Neuronal stem cell (in vitro differentiated cells): ENCODE measurements around the gene SLC10A7.

Source experiments
- DNase-seq: peaks from one replicate; pipeline ENCODE4 v3.0.0-alpha.2; 2013; ENCODE audit warnings: low spot score
- H2AFZ ChIP-seq: one replicate; pipeline ENCODE4 v1.6.1; 2013; ENCODE audit warnings: mild to moderate bottlenecking, low read length, inconsistent platforms
- H2AK5ac ChIP-seq: 2 replicates; pipeline ENCODE4 v1.6.1; 2013; ENCODE audit warnings: low read depth, mild to moderate bottlenecking, inconsistent platforms, low read length, moderate library complexity, mixed read lengths
- H2BK120ac ChIP-seq: 2 replicates; pipeline ENCODE4 v1.6.1; 2013; ENCODE audit warnings: low read depth, mild to moderate bottlenecking, inconsistent platforms, low read length, moderate library complexity, mixed read lengths
- H2BK12ac ChIP-seq: one replicate; pipeline ENCODE4 v1.6.1; 2013; ENCODE audit warnings: low read length, inconsistent platforms
- H2BK15ac ChIP-seq: 2 replicates; pipeline ENCODE4 v1.6.1; 2013; ENCODE audit warnings: mild to moderate bottlenecking, low read length, inconsistent platforms, mixed read lengths
- H2BK5ac ChIP-seq: one replicate; pipeline ENCODE4 v1.6.1; 2013; ENCODE audit warnings: inconsistent platforms, mild to moderate bottlenecking, low read length, moderate library complexity
- H3K14ac ChIP-seq: one replicate; pipeline ENCODE4 v1.6.1; 2013; ENCODE audit warnings: low read length, inconsistent platforms
- H3K18ac ChIP-seq: 2 replicates; pipeline ENCODE4 v1.6.1; 2013; ENCODE audit warnings: low read length, inconsistent platforms
- H3K23ac ChIP-seq: 2 replicates; pipeline ENCODE4 v1.6.1; 2013; ENCODE audit warnings: low read depth, mild to moderate bottlenecking, mixed read lengths, low read length, inconsistent platforms; ENCODE audit not compliant: poor library complexity
- H3K27ac ChIP-seq: replicated peaks from 3 replicates; pipeline ENCODE4 v1.5.1; 2013; ENCODE audit warnings: low read length, inconsistent platforms
- H3K27me3 ChIP-seq, 3 experiments: 2 replicates each; pipeline ENCODE4 v1.6.1; 2013; ENCODE audit warnings: low read length in 3 of 3, mild to moderate bottlenecking in 2 of 3, inconsistent platforms in 1 of 3, low read depth in 1 of 3, mixed read lengths in 1 of 3, moderate library complexity in 1 of 3; ENCODE audit not compliant: control insufficient read depth in 3 of 3, insufficient read depth in 3 of 3
- H3K36me3 ChIP-seq, 2 donors: replicated peaks in 1 of 2; 2 replicates each; pipeline ENCODE4 v1.6.1; 2013; ENCODE audit warnings: low read length in 2 of 2; ENCODE audit not compliant: control insufficient read depth in 2 of 2, insufficient read depth in 2 of 2
- H3K4ac ChIP-seq: 2 replicates; pipeline ENCODE4 v1.6.1; 2013; ENCODE audit warnings: inconsistent platforms, mild to moderate bottlenecking, low read length, moderate library complexity
- H3K4me1 ChIP-seq, 2 donors: 1 replicate in 1 of 2; 2 replicates in 1 of 2; pipeline ENCODE4 v1.6.1; 2013; ENCODE audit warnings: low read length in 2 of 2, low read depth in 1 of 2; ENCODE audit not compliant: control insufficient read depth in 2 of 2, insufficient read depth in 1 of 2
- H3K4me2 ChIP-seq: one replicate; pipeline ENCODE4 v1.6.1; 2013; ENCODE audit warnings: mild to moderate bottlenecking, low read length, inconsistent platforms; ENCODE audit not compliant: insufficient read depth, poor library complexity, severe bottlenecking
- H3K4me3 ChIP-seq, 2 donors: 2 replicates each; pipeline ENCODE4 v1.5.1; 2013; ENCODE audit warnings: low read length in 2 of 2, mild to moderate bottlenecking in 2 of 2, inconsistent platforms in 1 of 2, moderate library complexity in 1 of 2
- H3K79me1 ChIP-seq: one replicate; pipeline ENCODE4 v1.6.1; 2013; ENCODE audit warnings: low read depth, mild to moderate bottlenecking, inconsistent platforms, low read length, moderate library complexity
- H3K9ac ChIP-seq: one replicate; pipeline ENCODE4 v1.6.1; 2013; ENCODE audit warnings: mild to moderate bottlenecking, low read depth, low read length, inconsistent platforms; ENCODE audit not compliant: poor library complexity
- H3K9me3 ChIP-seq, 2 donors: replicated peaks in 1 of 2; 2 replicates each; pipeline versions ENCODE3 to v1.6.1; 2013; ENCODE audit warnings: low read length in 2 of 2, mild to moderate bottlenecking in 2 of 2, inconsistent platforms in 1 of 2, low read depth in 1 of 2, mixed read lengths in 1 of 2, moderate library complexity in 1 of 2; ENCODE audit not compliant: control insufficient read depth in 2 of 2, insufficient read depth in 1 of 2
- H4K8ac ChIP-seq: one replicate; pipeline ENCODE4 v1.6.1; 2013; ENCODE audit warnings: low read depth, mild to moderate bottlenecking, inconsistent platforms, low read length, moderate library complexity
- H4K91ac ChIP-seq: one replicate; pipeline ENCODE4 v1.6.1; 2013; ENCODE audit warnings: low read length, low read depth, mild to moderate bottlenecking, inconsistent platforms; ENCODE audit not compliant: poor library complexity
- WGBS, 2 donors: extraction: QIAGEN DNeasy Blood & Tissue Kit; methylation state at CpG; one replicate each; pipeline ENCODE4 v1.1.7; 2013; ENCODE audit warnings: missing lambda C conversion rate in 2 of 2, mixed read lengths in 1 of 2; ENCODE audit not compliant: insufficient read length in 2 of 2, insufficient replicate concordance in 1 of 2; ENCODE audit errors: extremely low coverage in 2 of 2; 5-methylcytosine and 5-hydroxymethylcytosine counted together

Gene SLC10A7

GRCh38 chr4:146212781-146213180 lies 309.0 kb downstream of the SLC10A7 start:
- no peak overlapping the region for H3K9ac ChIP-seq
- no peak overlapping the region for H3K4ac ChIP-seq
- H3K4me2 ChIP-seq: no peak overlapping the region
- no peak for DNase-seq
- H3K36me3 ChIP-seq: no peaks in the 10 kb centered on the region
- H3K79me1 ChIP-seq: no peaks in the 10 kb centered on the region
- no CpG with 5 or more reads among the region's 9 CpGs for WGBS, 2 donors
- H3K9me3 ChIP-seq: no peaks in the 10 kb centered on the region
- H2AFZ ChIP-seq: no peak overlapping the region
- H3K4me1 ChIP-seq: no peaks in the 10 kb centered on the region
- H2BK15ac ChIP-seq: no peak overlapping the region
- H4K91ac ChIP-seq: no peak overlapping the region
- no peak overlapping the region for H2AK5ac ChIP-seq
- H3K23ac ChIP-seq: no peak overlapping the region
- H2BK120ac ChIP-seq: no peak overlapping the region
- H3K27me3 ChIP-seq: peaks cover 0 to 3% (median 0%) of the 10 kb centered on the region in 3 experiments
- no peak overlapping the region for H2BK5ac ChIP-seq
- H4K8ac ChIP-seq: no peak overlapping the region
- no peak overlapping the region for H3K14ac ChIP-seq
- H3K4me3 ChIP-seq: no peak overlapping the region
- H3K18ac ChIP-seq: no peak overlapping the region
- no peak overlapping the region for H3K27ac ChIP-seq
- no peak overlapping the region for H2BK12ac ChIP-seq

- no CpG with 5 or more reads among the region's 7 CpGs for WGBS, 2 donors
Observed at GRCh38 chr4:146211440-146211839, 310.3 kb downstream of the SLC10A7 start.

GRCh38 chr4:146210890-146211289 lies 310.9 kb downstream of the SLC10A7 start:
- no CpG with 5 or more reads among the region's 2 CpGs for WGBS, 2 donors

More at GRCh38 chr4:146211440-146211839, 310.3 kb downstream of the SLC10A7 start:
- Histone ChIP-seq H3K9ac (no peak overlapping the region), H4K91ac (no peak overlapping the region), H3K9me3 (peaks cover 0 to 2% of the 10 kb centered on the region in 2 donors), H3K36me3 (no peaks in the 10 kb centered on the region), H3K27me3 (peaks cover 0 to 3% (median 0%) of the 10 kb centered on the region in 3 experiments), H3K4ac (no peak overlapping the region), H2BK15ac (no peak overlapping the region), H2BK12ac (no peak overlapping the region), H3K4me3 (no peak overlapping the region), H3K27ac (no peak overlapping the region), H3K4me1 (no peaks in the 10 kb centered on the region), H2BK5ac (no peak overlapping the region), H3K14ac (no peak overlapping the region), H2AFZ (no peak overlapping the region), H3K23ac (no peak overlapping the region), H3K79me1 (no peaks in the 10 kb centered on the region), H3K18ac (no peak overlapping the region), H3K4me2 (no peak overlapping the region), H2BK120ac (no peak overlapping the region), H4K8ac (no peak overlapping the region), H2AK5ac (no peak overlapping the region)
- no peak for DNase-seq

GRCh38 chr4:146207410-146207809 lies 314.3 kb downstream of the SLC10A7 start:
- Histone ChIP-seq H3K23ac (no peak overlapping the region), H3K4me3 (no peak overlapping the region), H3K4me1 (no peaks in the 10 kb centered on the region), H2AFZ (no peak overlapping the region), H2BK5ac (no peak overlapping the region), H3K27me3 (no peaks in the 10 kb centered on the region), H3K79me1 (no peaks in the 10 kb centered on the region), H2BK15ac (no peak overlapping the region), H3K9me3 (peaks cover 0 to 2% of the 10 kb centered on the region in 2 donors), H3K36me3 (no peaks in the 10 kb centered on the region), H4K91ac (no peak overlapping the region), H3K9ac (no peak overlapping the region), H2AK5ac (no peak overlapping the region), H3K27ac (no peak overlapping the region), H2BK120ac (no peak overlapping the region), H3K18ac (no peak overlapping the region), H4K8ac (no peak overlapping the region), H3K4ac (no peak overlapping the region), H3K4me2 (no peak overlapping the region), H3K14ac (no peak overlapping the region), H2BK12ac (no peak overlapping the region)
- DNase-seq: no peak
- no CpG with 5 or more reads among the region's 5 CpGs for WGBS, 2 donors

More at GRCh38 chr4:146210890-146211289, 310.9 kb downstream of the SLC10A7 start:
- Histone ChIP-seq H3K18ac (no peak overlapping the region), H3K79me1 (no peaks in the 10 kb centered on the region), H3K23ac (no peak overlapping the region), H3K14ac (no peak overlapping the region), H3K9me3 (peaks cover 0 to 2% of the 10 kb centered on the region in 2 donors), H2BK120ac (no peak overlapping the region), H3K27me3 (peaks cover 0 to 3% (median 0%) of the 10 kb centered on the region in 3 experiments), H3K9ac (no peak overlapping the region), H3K4me2 (no peak overlapping the region), H4K8ac (no peak overlapping the region), H3K4ac (no peak overlapping the region), H3K27ac (no peak overlapping the region), H2BK12ac (no peak overlapping the region), H2AFZ (no peak overlapping the region), H4K91ac (no peak overlapping the region), H2BK15ac (no peak overlapping the region), H3K36me3 (no peaks in the 10 kb centered on the region), H3K4me3 (no peak overlapping the region), H2BK5ac (no peak overlapping the region), H2AK5ac (no peak overlapping the region), H3K4me1 (no peaks in the 10 kb centered on the region)
- DNase-seq: no peak
